Stimulated activated CD8-positive, alpha-beta memory T cell treated with anti-CD3 and anti-CD28 coated beads, Interleukin-15, amount 100 ng/mL, for 4 hours (primary cell): Measurements from ENCODE around the gene MAPKAPK3.
"Not testable (repeated sequence)": the region's sequence is repeated elsewhere in the genome, so short reads cannot be mapped to it uniquely, and the experiment has no call there.

Source experiments
- DNase-seq, 2 donors: peaks; one replicate each; pipeline ENCODE4 v3.0.0-alpha.2; 2020; ENCODE audit warnings: low read depth in 2 of 2

MAPKAPK3 gene

DNA sequence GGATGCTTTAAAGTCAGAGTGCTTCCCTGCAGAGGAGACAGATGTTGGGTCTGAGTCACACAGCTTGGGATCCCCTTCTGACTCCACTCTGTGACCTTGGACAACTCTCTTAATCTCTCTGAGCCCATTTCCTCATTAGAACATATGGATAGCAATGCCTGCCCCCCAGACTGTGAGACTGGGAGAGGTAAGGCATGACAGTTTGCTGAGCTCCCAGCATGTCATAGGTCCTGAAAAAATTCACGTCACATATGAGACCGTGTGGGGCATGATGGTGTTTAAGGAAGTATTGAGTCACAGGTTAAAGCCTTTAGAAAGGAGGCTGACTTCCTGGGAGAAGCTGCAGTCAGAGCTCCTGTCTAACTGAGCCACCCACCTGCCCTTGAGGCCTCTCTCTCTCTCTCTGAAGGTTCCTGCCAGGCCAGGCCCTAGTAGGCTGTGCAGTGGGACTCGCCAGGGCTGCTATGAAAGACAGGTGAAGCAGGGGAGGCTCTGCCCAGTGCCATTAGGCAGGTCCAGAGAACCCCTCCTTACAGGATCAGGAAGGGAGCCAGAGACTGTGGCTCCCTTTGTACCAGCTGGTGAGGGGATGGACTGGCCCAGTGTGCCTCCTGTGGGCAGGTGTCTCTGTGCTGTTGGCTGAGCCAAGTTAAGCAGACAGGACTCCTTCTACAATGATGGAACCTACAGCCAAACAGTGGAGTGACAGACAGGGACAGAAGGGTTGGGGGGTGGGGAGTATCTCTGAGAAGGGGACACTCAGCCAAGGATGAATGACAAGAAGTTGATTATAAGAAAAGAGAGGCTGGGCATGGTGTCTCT lies 38.3 kb downstream of the MAPKAPK3 start:
- peak in 1 of 2 donors; percentile 26 for DNase-seq

DNA sequence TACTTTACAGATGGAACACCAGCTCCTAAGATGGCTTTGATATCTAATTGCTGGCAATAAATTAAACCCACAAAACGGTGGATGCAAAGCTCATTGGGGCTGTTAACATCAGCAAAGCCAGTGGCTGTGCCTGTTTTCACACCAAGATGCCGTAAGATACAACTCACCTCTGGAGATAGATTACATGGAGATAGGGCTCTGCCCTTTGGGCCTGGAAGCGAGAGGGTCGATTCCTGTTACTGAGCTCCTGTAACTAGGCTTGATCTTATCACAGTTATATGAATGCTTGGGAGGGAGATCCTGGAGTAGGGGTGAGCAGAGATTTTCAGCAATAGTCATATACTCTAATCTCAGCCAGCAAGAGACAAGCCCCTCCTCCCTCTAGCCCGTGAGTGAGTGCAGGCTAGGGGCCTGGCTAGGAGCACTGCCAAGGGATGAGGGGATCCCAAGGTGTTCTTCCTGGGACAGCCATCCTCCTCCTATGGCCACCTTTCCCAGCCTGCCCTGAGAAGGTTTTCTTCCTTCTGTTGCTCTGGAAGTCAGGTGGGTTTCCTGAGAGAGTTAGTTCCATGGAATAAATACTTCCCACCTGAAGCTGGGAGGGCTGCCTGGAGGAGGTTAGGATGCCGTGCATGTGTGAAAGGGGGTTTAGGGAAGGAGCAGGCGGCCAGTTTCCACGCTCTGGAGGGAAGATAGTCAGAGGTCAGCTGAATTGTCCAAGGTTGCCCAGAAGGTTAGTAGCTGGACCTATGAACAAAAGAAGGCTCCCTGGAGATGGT lies 39.7 kb downstream of the MAPKAPK3 start:
- no peak for DNase-seq

DNA sequence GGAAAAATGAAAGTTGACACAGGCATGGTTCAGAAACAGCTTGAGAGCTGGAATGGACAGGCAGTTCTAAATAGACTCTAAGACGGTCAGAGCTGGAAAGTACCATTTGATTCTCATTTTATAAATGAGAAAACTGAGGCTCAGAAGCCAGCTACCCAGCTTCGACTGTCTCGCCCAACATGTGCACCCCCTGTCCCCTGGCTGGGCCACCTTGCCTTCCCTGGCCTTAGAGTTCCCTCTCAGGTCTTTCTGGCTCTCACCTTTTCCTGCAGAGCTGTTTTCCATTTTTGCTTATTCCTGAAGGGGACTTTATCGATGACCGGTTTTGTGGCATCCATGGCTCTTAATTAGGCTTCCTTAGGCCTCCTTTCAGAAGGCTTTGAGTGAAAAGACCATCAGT lies 40.5 kb downstream of the MAPKAPK3 start:
- no peak for DNase-seq

DNA sequence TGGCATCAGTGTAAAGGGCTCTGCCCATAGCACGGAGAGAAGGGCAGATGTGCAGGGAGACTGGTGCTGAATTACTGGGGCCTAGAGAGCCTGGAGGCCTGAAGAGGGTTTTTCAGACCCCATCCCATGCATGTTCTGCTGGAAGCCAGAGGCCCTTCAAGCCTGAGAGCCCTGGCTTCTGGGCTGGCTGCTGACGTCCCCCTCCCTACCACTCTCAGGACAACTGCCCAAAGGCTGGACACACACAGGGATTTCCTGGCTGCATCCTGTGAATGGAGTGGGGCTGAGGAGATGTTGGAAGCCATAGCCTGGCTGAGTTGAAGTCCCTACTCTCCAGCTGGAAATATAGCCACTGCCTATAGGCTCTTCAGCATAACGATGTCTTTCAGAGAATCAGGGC lies 40.9 kb downstream of the MAPKAPK3 start:
- DNase-seq: no peak

DNA sequence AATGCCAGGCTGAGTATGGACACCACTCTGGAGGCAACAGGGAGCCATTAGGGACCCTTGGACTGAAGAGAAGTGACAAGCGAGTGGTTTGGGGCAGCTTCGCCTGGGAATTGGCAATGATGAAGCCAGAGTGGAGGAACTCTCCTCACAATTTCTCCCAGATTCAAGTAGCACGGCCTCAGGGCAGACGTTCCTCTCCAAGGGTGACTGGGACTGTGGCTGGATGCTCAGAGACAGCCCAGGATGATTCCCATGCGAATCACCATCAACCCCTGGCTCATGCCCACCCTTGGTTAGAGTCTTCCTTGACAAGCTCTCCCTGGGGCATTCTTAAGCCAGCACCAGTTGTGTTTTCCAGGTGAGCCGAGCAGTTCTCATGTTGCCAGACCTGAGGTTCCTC lies 41.5 kb downstream of the MAPKAPK3 start:
- DNase-seq: no peak

DNA sequence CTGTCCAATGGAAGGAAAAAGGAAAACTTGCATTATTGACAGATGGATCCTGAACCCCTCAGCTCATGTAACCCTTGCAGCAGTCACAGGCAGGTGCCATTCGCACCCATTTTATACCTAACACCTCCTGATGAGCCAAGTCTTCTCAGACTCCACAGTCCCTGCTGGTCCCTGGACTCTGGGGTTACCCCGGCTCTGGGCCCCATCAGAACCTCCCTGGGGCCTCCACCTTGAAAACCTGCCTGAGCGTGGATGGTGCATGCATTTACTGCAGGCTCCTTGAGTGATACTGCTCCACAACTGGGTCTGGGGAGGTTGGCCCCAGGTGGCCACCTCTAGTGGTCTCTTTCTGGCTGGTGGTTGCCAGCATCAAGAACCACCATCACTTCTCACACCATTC lies 41.9 kb downstream of the MAPKAPK3 start:
- DNase-seq: no peak

DNA sequence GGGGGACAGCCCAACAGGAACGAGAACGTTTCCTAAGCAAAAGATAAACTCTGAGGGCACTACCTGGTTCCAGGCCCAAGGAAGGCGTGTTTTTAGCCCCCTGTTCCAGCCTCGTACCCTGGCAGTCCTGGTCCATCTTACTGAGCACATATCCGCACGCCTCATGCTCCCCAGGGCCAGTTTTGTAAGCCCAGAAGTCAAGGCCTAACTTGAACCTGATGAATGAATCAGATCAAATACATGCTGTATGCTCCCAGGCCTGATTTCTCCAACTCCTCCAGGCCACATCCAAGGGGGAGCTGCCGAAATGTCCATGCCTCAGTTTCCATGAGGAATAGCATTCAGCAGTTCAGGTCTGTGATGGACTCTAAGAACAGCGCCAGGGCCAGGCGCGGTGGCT lies 43.4 kb downstream of the MAPKAPK3 start:
- DNase-seq: no peak

DNA sequence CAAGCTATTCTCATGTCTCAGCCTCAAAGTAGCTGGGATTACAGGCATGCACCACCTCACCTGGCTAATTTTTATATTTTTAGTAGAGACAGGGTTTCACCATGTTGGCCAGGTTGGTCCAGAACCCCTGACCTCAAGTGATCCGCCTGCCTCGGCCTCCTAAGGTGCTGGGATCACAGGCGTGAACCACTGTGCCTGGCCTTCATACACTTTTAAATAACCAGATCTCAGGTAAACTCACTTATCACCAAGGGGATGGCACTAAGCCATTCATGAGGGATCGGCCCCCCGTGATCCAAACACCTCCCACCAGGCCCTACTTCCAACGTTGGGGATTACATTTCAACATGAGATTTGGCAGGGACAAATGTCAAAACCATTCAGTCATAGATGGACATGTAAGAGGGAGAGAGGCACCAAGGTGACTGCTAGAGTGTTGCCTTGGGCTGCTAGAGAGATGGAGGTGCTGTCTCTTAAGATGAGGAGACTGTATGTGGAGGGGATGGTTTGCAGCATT lies 44.4 kb downstream of the MAPKAPK3 start:
- no peak for DNase-seq

DNA sequence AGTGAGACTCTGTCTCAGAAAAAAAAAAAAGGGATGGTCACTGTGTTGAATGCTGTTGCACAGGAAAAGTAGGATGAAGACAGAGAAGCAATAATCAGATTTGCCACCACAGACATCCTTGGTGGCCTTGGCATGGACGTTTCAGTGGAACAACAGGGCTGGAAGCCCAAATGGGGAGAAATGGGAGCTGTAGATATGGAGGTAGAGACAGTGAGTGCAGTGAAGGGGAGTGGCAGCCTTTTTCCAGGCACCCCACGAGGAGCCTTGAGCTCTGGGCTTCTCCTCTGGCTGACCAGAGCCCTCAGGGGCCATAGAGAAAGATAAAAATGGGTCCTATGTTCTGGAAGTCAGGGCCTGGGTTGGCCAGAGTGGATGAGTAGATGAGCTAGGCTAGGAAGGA lies 45.5 kb downstream of the MAPKAPK3 start:
- no peak for DNase-seq

DNA sequence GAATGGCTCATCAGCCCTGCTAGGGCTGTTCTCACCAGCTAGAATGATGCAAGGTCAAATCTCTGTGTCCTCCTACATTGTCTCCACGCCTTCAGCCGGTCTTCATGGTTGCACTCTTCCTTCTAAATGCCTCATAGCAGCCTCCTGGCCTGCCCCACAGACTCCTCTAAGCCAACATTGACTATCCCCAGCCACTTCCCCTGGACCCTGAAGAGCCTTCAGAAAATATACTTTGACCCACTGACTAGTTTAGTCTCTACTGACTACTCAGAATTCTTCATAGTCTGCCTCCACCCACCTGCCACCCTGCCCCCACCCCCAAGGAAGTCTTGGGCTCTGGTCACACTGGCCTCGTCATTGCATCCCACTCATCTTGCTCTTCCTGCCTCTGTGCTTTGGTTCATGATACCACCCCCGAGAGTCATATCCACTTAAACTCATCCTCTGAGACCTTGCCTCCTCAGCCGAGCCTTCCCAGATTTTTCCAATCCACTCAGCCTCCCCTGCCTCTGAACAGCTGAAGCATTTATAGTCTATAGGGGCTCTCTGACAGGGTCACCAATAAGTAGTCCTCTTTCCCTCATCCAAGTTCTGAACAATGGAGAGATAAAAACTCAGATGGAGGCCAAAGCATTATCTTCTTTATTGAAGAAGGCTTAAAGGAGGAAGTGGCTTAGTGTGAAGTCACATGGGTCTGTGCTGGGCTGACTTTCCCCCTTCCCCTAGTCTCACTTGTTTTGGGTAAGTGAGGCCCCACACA lies 48.3 kb downstream of the MAPKAPK3 start:
- DNase-seq: no peak

DNA sequence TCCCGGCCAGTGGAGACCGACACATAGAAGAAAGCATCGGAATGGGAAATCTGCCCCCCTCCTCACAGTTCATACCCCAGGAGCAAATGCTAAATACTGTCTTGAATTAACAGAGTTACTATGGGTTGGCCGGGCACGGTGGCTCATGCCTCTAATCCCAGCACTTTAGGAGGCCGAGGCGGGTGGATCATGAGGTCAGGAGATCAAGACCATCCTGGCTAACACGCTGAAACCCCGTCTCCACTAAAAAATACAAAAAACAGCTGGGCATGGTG lies 48.8 kb downstream of the MAPKAPK3 start:
- DNase-seq: not testable (repeated sequence)

DNA sequence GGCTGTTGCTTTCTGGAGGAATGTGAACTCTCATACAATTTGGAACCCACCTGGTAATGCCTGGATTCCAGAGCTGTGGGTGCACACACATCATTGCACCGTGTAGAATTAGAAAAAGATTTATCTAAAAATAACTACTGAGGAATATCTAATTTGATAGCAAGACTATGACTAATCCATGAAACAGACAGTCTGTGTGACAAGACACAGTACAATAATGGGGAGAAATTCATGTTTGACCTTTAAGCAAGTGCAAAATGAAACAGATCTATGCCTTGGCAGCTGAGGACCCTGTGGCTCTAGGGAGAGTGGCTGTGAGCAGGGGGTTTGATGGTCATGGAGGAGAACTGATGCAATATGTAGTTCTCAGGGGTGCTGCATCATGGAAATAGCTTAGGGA lies 49.9 kb downstream of the MAPKAPK3 start:
- no peak for DNase-seq

DNA sequence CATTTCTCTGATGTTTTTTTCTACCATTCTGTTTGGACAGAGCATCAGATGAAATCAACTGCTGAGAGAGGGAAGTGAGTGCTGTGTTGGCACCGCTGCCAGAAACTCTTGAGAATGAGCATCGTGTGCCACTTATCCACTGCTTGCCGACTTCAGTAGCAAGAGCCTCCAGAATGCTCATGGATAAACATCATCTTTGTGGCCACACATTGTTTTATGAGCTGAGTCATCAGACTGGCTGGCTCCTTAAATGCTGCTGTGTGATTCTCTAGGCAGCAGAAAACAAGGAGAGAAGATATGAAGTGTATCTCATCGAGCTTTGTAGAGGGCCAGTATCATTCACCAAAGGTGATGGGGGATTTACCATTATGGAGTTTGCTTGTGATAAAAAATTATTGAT lies 54.4 kb downstream of the MAPKAPK3 start:
- no peak for DNase-seq

DNA sequence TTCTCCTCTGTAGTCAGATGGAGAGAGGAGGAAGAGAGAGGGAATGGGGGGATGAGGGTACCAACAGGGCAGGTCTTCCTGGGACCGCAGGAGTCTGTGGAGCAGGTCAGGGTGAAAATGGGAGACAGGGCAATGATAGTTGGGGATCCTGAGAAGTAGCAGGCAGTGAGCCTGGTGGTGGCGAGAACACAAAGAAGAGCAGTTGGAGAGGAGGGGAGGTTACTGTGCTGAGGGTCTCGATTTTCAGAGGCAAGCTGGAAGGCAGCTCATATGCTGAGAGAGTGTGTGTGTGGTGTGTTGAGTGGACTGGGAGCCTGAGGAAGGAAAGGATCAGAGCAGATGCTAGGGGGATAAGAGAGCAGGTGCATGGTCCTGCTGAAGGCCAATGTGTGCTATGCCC lies 55.7 kb downstream of the MAPKAPK3 start:
- DNase-seq: no peak

DNA sequence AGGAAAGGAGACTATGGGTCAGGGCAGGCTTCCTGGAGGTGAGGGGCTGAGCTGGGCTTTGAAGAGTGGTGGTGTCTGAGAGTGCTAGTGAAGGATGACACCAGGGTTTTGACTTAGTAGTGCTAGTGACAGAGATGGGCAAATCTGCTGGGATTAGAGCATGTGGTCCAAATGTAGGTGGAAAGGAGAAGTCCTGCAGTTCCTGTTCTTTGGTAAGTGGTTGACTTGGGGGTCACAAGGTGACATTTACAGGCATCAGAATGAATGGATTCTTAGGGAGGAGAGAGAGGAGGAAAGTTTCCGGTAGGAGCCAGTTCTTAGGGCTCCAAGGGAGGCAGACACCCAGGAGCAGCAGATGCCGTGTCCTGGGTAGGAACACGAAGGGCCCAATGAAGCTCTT lies 57.0 kb downstream of the MAPKAPK3 start:
- no peak for DNase-seq

DNA sequence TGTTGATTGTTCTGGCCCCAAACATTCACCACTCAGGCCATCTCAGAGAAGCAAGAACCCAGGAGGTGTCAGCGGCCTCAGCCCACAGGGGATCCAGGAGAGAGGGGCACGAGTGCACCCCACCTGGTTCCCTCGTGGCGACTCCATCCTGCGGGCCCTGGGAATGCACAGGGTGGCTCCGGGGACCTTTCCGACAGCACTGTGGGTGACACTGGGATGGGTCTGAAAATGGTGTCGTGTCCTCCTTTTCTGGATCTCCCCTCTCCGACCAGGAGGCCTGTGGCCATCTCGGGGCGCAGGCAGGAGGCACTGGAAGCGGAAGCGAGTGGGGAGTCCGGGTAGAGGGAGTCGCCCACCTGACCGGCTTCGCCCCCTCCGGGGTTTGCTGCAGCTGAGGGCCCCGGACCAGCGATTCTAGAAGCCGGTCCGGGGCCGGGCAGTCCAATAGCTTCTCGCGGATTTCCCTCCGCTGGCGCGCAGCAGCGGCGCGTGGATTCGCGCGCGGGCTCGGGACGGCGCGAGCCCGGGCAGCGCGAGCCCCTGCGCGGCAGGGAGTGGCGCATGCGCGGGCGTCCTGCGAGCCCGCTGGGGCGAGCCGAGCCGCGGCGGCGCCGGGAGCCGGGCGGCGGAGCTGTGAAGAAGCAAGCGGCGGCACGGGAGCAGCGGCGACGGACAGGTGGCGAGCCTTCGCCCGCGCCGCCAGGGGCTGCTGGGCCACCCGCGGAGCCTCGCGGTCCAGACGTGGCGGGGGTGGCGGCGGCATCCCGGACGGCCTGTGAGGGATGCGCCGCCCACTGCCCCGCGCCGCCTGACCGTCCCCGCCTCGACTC lies 57.6 kb downstream of the MAPKAPK3 start, which contains the start of gene DOCK3:
TSS of gene DOCK3 (plus strand) at position 579 of the 830 bp plus-strand sequence. CDS start 337 bp downstream, outside the sequence.
- peak in 1 of 2 donors; percentile 32 for DNase-seq

DNA sequence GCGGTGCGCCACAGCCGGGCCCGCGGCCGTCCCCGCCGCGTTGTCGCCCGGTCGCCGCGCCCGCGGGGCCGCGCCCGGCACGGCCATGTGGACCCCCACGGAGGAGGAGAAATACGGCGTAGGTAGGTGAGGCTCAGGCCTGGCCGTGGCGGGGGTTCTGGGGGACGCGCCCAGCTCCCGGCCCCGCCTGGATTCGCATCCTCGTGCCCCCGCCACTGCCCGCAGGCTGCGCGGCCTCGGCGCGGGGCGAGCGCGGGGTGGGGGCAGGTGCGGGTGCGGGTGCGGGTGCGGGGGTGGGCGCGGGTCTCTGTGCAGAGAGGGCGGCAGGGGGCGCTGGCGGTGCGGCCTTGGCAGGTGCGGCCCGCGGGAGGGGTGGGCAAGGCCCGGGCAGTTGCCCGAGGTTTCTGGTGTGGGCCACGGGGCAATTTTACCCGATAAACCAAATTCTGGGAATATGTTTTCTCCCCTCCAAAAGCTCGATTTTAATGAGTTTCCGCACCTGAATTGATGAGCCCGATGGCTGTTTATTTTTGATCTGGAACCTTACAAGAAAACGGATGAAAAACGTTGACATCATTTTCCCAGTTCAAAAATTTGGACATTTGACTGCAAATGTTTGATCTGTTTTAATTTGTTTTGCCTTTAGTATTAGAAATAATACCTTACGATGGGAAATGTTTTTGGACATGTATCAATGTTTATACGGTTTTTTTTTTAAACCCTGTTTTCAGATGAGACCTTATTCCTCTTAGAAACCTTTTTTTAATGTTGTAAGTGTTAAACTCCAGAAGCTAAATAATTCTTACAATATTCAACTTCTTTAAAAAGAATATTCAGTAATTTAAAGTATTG lies 58.5 kb downstream of the MAPKAPK3 start:
- DNase-seq: peak; percentile 27

DNA sequence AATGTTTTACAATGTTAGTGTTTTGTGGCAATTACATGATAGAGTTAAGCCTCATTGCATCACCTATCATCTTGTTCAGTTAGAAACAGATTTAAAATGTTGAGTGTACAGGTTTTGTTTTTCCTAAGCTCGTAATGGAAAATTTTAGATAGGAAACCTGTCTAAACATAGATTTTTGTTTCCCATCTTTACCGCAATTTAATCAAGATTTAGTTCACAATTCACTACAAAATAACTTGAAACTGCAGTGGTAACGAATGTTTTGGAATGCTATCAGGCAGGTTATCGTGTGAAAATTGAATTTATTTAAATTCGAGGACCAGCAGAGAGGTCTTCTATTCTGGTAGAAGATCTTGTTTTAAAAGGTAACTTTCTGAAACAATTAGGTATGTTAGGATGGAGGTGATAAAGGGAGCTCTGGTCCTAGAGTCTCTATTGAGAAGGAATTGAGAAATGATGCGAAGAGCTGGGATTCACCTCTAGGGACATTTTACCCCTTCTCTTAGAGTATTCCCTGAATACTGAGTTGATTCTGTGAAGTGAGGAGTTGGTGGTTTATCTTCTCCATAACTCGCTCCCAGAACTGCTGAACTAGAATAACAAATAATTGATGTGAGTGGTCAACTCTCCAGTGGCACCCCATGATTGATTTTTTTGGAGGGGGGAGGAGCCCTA lies 59.2 kb downstream of the MAPKAPK3 start:
- DNase-seq: no peak

DNA sequence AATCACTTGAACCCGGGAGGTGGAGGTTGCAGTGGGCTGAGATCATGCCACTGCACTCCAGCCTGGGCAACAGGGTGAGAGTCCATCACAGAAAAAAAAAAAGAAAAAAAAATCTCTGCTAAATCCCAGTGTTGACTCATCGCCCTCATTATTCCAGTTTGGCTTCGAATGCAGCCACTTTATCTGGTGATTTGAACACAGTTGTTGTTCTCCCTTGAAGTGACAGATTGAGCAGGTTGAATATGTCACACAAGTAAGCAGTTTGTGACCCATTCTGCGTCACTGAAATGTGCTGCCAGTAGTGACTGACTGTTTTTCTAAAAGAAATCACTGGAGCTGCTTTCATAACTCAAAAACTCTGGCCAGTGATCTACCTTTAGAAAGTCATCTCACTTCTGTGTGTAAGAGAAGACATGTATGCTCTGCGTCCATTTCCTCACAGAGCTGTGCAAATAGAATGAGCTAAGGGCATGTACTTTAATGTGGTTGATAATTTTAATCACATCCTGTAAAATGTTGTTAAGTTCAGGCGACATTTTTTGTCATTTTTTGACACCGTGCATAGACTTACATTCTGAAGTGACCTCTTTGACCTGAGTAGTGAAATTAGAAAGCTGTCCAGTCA lies 70.3 kb downstream of the MAPKAPK3 start:
- DNase-seq: no peak
